HG02943 (cell line): ENCODE measurements around the gene DLG4.
"Not testable (repeated sequence)": the region's sequence is repeated elsewhere in the genome, so short reads cannot be mapped to it uniquely, and the experiment has no call there.

Experiments used
- ATAC-seq: cut with Tn5 transposase; IDR thresholded peaks from one replicate; pipeline ENCODE4 v1.9.1; 2021; ENCODE audit warnings: mild to moderate bottlenecking, low read depth, moderate library complexity; ENCODE audit not compliant: unreplicated experiment

Gene DLG4

DNA sequence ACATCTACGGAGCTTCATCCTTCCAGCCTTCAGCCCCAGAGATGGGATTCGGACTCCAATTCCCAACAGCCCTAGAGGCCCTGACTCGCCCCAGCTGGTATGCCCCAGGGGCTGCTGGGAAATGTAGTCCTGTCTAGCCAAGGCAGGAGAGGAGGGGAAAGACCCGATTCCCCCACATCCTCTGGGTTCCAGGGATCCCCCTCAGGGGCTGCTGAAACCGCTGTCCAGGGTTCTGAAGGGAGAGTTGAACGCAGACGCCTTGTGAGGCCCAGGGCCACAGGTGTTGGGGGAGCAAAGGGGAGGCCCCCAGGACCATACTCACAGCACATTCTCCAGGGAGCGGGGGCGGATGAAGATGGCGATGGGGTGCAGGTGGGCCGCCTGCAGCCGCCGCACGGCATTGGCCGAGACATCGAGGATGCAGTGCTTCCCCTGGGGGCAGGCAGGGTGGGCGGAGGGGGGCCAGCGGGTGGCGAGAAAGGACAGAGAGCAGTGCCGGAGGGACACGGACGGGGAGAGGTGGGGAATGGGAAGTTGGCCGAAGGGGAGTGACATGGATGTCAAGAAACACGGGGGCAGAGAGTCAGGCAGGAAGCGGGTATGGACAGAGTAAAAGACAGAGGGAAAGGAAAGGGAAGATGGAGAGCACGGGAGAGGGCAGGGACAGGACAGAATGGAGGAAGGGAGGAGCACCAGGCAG, 27.9 kb downstream of the DLG4 start:
- ATAC-seq = no peak

DNA sequence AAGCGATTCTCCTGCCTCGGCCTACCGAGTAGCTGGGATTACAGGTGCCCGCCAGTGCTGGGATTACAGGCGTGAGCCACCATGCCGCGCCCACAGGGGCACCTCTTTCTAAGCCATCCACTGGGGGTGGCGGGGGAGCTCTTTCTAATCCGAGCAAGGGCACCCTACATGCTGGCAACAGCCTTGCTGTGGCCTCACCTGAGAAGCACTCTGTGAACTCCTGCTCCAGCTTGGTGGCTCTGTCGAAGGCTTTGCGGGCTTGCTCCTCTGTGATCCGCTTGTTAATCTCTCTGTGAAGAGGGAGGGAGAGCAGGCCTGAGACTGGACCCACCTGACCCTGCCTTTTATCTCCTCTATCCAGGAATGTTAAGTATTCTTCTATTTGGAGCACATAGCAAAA, 28.6 kb downstream of the DLG4 start:
- no peak for ATAC-seq

GRCh38 chr17:7190276-7190917, 29.2 kb downstream of the DLG4 start:
- no peak for ATAC-seq

- no peak for ATAC-seq
Observed at GRCh38 chr17:7186241-7186640, 33.4 kb downstream of the DLG4 start.

DNA sequence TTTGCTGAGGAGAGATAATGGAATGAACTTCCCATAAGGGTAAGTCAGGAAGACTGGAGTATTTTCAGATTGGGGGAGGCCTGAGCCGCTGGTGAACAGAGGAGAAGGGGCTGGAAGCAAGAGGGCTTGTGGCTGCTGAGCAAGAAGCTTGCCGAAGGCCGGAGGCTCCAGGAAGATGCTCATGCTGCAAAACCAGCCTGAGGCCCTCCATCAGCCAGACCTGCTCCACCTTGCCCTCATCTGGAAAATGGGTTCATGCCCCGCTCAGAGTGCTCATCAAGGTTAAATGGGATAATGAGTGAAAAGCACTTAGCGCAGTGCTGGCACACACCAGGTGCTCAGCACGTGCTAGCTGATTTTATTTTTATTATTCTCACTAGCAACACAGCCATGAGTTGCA, 35.0 kb downstream of the DLG4 start:
- ATAC-seq = no peak

- no peak for ATAC-seq
Observed at GRCh38 chr17:7184091-7184488, 35.5 kb downstream of the DLG4 start.

DNA sequence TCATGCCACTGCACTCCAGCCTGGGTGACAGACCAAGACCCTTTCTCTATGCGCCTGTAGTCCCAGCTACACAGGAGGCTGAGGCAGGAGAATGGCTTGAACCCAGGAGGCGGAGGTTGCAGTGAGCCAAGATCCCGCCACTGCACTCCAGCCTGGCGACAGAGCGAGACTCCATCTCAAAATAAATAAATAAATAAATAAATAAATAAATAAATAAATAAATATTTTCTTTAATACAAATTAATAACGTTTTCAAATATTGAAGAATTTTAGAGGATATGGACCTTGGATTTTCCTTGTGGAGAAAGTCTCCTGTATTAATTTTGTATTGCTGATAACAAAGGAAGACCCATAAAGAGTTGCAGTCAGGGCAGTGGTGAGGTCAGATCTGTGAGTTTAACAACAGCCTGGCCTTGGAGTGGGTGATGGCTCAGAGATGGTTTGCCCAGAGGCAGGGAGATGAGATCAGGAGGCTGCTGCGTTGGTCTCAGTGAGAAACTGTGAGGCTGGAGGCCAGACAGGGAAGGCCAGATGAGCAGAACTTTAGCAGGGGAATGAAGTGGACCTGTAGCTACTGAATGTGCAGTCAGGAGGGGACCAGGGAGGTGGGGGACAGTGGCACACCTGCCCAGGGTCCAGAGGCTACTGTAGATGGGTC, 36.1 kb downstream of the DLG4 start:
- ATAC-seq = no peak

DNA sequence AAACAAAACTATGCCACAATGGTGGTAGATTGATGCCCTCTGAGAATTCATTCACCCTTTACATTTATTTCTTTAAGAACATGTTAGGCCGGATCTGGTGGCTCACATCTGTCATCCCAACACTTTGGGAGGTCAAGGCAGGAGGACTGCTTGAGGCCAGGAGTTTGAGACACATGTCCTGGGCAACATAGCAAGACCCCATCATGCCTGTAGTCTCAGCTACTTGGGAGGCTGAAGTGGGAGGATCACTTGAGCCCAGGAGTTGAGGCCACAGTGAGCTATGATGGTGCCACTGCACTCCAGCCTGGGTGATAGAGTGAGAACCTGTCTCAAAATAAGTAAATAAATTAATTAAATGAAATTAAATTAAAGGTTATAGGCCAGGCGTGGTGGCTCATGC, 37.5 kb downstream of the DLG4 start:
- not testable (repeated sequence) for ATAC-seq

DNA sequence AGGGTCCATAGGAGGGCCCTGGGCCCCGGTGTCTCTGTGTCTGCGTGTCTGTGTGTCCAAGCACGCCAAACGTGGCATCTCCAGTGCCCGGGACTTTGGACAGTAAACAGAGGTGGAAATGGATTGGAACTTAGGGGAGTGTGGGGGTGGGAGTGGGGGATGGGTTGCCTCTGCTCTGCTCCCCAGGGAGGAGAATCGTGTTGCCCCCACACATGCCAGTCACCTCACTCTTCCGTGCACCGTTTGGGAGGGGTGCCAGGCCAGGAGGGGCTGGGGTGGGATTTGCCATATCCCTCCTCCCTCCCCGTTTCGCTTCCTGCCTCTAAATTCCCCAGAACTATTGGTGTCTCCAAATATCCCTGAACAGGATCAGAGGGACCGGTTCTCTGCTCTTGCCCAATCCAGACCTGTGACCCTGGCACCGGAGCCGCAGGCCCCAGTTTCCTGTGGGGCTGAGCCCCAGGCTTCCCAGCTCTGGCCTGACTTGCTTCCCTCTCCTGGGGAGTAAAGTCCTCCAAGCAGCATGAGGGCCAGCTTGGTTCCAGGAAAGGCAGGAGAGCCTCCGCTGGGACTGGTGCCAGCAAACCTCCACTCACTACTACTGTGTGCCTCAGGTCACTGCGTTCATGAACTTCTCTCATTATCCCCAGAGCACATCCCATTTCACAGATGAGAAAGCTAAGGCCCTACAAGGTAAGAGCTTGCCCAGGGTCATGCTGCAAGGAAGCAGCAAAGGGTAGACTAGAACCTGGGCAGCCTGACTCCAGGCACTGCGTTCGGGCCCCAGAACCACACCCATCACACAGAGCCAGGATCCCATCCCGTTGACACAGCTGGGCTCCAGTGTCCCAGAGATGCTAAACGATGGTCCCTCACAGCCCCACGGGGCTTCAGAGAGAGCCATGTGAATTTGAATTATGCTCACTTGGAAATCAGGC, 40.0 kb downstream of the DLG4 start, which contains the start of gene ASGR1:
ASGR1 (minus strand) TSS at position 54 of the 938 bp plus-strand sequence. CDS start 807 bp downstream, outside the sequence.
- no peak for ATAC-seq

- no peak for ATAC-seq
Observed at GRCh38 chr17:7178973-7179316, 40.7 kb downstream of the DLG4 start.

GRCh38 chr17:7177954-7178477, 41.6 kb downstream of the DLG4 start:
- no peak for ATAC-seq

DNA sequence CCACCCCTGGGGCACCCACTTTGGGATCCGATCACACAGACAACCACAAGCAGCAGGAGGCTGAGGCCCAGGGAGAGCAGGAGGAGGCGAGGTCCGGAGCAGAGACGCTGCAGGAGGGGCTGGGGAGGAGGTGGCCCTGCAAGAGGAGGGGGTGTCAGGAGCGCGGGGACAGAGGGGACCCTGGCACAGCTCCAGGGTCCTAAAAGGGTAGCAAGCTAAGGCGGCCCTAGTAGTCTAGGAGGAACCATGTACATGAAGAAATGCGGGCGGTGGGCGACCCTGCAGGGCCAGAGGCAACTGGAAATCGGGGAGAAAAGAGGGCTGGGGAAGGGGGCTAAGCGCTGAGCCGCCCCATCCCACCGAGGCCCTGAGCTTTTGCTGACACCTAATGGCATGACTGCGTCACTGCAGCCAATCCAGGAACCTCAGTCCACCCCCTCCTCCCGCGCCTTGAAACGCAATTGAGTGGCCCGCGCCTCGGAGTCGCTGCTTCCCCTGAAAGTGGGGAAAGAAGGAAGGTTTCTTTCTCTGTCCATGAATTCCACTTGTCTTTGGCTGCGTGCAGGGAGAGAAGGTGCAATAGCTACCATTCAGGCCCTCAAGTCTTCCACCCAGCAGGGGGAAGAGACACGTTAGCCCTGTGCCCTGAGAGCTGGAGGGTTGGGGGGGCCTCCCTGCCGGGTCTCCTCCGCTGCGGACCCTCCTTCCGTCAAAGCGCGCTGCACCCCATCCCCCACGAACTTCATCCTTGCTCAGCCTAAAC, 42.3 kb downstream of the DLG4 start:
- no peak for ATAC-seq

DNA sequence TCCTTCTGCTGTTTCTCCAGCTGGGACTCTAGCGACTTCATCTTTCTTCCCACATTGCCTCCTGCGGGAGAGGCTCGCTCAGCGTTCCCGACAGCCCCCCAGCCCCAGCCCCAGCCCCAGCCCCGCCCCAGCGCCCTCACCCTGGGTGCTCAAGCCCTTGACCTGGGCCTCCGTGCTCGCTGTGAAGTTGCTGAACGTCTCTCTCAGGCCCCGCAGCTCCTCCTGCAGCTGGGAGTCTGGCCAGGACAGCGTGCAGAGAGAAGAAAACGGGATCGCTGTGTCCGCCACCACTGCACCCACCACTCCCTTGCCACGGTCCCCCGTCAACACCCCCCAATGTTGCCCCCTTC, 42.8 kb downstream of the DLG4 start:
- ATAC-seq = no peak

DNA sequence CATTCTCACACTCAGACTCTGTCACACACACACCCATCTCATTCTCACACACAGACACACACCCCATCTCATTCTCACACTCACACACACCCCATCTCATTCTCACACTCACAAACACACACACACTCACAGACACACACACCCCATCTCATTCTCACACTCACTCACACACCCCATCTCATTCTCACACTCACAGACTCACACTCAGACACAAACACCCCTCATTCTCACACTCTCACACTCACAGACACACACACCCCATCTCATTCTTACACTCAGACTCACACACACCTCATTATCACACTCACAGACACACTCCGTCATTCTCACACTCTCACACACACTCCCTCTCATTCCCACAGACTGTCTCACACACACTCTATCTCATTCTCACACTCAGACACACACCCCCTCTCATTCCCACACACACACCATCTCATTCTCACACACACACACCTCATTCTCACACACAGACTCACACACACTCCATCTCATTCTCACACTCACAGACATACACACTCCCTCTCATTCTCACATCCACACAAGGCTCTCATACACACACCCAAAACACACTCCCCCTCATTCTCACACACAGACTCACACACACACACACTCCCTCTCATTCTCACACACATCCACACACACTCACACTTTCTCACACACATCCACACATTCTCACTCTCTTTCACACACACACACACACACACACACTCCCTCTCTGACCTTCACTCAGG, 43.4 kb downstream of the DLG4 start:
- ATAC-seq = no peak

- ATAC-seq = no peak
Observed at GRCh38 chr17:7175330-7175733, 44.3 kb downstream of the DLG4 start.

DNA sequence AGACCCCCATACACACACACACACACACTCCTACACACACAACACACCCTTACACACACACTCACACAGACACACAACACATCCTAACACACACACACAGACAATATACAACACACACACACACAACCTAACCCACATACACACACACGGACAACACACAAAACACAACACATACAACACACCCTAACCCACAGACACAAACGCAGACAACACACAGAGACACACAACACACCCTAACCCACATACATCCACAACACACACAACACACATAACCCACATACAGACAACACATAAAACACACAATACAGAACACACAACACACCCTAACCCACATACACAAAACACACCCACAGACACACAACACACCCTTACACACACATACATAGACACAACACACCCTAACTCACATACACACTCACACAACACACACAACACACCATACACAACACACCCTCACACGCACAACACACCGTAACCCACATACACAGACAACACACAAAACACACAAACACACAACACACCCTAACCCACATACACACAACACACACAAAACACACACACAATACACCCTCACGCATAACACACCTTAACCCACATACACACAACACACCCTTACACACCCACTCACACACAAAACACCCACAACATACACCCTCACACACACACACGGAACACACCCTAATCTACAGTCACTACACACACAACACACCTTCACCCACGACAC, 44.9 kb downstream of the DLG4 start:
- no peak for ATAC-seq

DNA sequence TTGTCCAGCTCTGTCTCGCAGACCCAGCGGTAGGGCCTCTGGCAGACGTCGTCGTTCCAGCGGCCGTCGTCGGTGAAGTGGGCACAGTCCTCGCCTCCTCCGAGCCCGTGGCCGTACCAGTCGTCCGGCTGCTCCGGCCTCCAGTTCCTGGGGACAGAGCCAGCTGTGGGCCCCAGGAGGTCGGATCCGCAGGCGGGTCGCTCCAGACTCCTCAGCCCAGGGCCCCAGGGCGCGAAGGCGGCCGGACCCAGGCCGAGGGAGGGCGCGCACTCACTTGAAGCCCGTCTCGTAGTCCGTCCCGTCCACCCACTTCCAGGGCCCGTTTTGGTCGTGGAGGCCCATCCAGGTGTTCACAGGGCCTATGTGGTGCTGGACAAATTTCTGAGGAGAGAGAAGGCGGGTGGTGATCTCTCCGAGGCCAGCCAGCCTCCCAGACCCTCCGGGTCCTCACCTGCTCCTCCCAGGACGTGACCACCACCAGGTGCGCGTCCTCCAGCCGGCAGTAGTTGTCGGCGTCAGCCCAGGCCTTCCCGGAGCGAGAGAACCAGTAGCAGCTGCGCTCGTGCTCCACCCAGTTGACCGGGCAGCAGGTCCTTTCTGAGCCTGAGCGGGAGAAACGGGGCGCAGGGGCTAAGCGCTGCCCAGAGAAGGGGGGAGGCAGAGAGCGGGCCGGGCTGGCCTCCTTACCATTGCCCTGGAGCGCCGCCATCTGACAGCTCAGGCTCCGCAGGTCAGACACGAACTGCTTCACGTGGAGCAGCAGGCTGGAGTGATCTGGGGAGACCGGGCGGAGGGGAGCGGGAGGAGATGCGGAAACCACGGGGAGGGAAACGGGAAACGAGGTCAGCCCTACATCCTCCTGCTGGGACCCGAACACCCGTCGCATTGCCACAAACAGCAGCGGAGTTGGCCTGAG, 45.7 kb downstream of the DLG4 start:
- no peak for ATAC-seq
